Measurements from ENCODE around the gene OR10T2. TPM values are rescaled to one million over a fixed set of nuclear protein-coding genes. Genes with fewer than 3 reads are reported as not detected.

OR10T2 gene
- total RNA-seq, 2 experiments from 2014 or later, result not detected

Other genes with a start within 250 kb of the OR10T2 start
- 3.3 and 4.9 TPM in 2 replicates for gene CD1D, start 218.6 kb downstream of the OR10T2 start, total RNA-seq (2014; rRNA removed; shearing (Covaris generic))
- gene CD1D, start 218.6 kb downstream of the OR10T2 start, total RNA-seq (2022), result 5.7 and 5.8 TPM in 2 replicates
- not detected in 2 replicates for gene CD1A, start 145.0 kb downstream of the OR10T2 start, total RNA-seq (2014; rRNA removed; shearing (Covaris generic))
- 0.40 and 0.57 TPM in 2 replicates for gene CD1A, start 145.0 kb downstream of the OR10T2 start, total RNA-seq (2022)
- 2.6 and 3.2 TPM in 2 replicates for gene CD1C, start 109.5 kb downstream of the OR10T2 start, total RNA-seq (2014; rRNA removed; shearing (Covaris generic))
- 16.0 and 28.7 TPM in 2 replicates for gene CD1C, start 109.5 kb downstream of the OR10T2 start, total RNA-seq (2022)
- gene CD1B, start 67.9 kb downstream of the OR10T2 start, total RNA-seq (2014; rRNA removed; shearing (Covaris generic)), result not detected in 2 replicates
- not detected in 2 replicates for gene CD1B, start 67.9 kb downstream of the OR10T2 start, total RNA-seq (2022)
- not detected in 2 replicates for gene CD1E, start 45.6 kb downstream of the OR10T2 start, total RNA-seq (2014; rRNA removed; shearing (Covaris generic))
- gene CD1E, start 45.6 kb downstream of the OR10T2 start, total RNA-seq (2022), result not detected in 2 replicates
- gene OR10K2, start 26.8 kb upstream of the OR10T2 start, total RNA-seq (2014; rRNA removed; shearing (Covaris generic)), result not detected in 2 replicates
- gene OR10K2, start 26.8 kb upstream of the OR10T2 start, total RNA-seq (2022), result not detected in 2 replicates
- gene OR10K1, start 62.4 kb upstream of the OR10T2 start, total RNA-seq (2014; rRNA removed; shearing (Covaris generic)), result not detected in 2 replicates
- not detected in 2 replicates for gene OR10K1, start 62.4 kb upstream of the OR10T2 start, total RNA-seq (2022)
- not detected in 2 replicates for gene OR10R2, start 72.8 kb upstream of the OR10T2 start, total RNA-seq (2014; rRNA removed; shearing (Covaris generic))
- gene OR10R2, start 72.8 kb upstream of the OR10T2 start, total RNA-seq (2022), result not detected in 2 replicates
- not detected in 2 replicates for gene OR6Y1, start 154.9 kb upstream of the OR10T2 start, total RNA-seq (2014; rRNA removed; shearing (Covaris generic))
- gene OR6Y1, start 154.9 kb upstream of the OR10T2 start, total RNA-seq (2022), result not detected in 2 replicates
- not detected in 2 replicates for gene OR6P1, start 171.1 kb upstream of the OR10T2 start, total RNA-seq (2014; rRNA removed; shearing (Covaris generic))
- not detected in 2 replicates for gene OR6P1, start 171.1 kb upstream of the OR10T2 start, total RNA-seq (2022)
- not detected in 2 replicates for gene OR10X1, start 180.4 kb upstream of the OR10T2 start, total RNA-seq (2014; rRNA removed; shearing (Covaris generic))
- gene OR10X1, start 180.4 kb upstream of the OR10T2 start, total RNA-seq (2022), result not detected in 2 replicates
- not detected in 2 replicates for gene OR10Z1, start 205.8 kb upstream of the OR10T2 start, total RNA-seq (2014; rRNA removed; shearing (Covaris generic))
- gene OR10Z1, start 205.8 kb upstream of the OR10T2 start, total RNA-seq (2022), result not detected in 2 replicates